HG02870 (cell line): ENCODE results near the gene SPAG16.

ENCODE experiments used
- ATAC-seq: cut with Tn5 transposase; IDR thresholded peaks from one replicate; pipeline ENCODE4 v1.9.1; 2021; ENCODE audit warnings: mild to moderate bottlenecking, moderate library complexity; ENCODE audit not compliant: unreplicated experiment

SPAG16 gene

DNA sequence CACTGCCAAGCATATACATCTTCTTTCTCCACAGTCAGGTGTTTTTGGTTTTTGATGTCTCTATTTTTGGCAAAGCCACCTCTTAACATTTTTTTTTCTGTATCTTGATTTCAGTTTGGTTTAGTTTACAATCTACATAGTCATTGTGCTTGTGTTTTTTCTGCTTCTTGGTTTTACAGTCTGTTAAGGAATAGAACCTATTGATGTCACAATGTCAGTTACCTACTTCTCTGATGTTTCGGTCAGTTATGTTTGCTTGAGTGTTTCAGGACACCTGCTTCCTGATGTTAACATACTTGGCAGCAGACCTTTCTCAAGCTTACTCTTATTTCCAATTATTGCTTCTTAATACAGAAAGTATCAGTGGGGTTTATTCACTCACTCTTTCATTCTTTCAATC is 253.3 kb downstream of the SPAG16 start:
- ATAC-seq: peak; percentile 82

DNA sequence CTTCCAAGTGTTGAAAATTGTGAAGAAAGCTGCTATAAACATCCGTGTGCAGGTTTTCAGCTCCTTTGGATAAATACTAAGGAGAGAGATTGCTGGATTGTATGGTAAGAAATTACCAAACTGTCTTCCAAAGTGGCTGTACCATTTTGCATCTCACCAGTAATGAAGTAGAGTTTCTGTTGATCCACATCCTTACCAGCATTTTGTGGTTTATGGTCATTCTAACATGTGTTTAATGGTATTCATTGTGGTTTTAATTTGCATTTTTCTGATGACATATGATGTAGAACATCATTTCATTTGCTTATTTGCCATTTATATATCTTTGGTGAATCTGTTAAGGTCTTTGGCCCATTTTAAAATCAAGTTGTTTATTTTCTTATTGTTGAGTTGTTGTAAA is 260.7 kb downstream of the SPAG16 start:
- ATAC-seq: no peak

DNA sequence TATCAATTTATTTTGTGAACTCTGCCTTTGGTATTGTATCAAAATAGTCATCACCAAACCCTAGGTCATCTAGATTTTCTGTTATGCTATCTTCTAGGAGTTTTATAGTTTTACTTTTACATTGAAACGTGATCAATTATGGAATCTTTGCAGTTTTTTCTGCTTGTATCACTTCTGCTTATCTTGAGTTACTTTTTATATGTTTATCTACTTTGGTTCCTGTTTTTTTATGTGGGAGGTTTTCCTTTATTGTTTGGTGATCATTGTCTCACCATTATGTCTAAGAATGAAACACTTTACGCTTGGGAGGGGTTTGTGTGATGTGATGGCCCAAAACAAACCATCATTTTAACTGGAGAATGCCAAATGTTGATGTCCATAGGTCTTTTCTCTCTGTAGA is 261.2 kb downstream of the SPAG16 start:
- ATAC-seq: no peak

DNA sequence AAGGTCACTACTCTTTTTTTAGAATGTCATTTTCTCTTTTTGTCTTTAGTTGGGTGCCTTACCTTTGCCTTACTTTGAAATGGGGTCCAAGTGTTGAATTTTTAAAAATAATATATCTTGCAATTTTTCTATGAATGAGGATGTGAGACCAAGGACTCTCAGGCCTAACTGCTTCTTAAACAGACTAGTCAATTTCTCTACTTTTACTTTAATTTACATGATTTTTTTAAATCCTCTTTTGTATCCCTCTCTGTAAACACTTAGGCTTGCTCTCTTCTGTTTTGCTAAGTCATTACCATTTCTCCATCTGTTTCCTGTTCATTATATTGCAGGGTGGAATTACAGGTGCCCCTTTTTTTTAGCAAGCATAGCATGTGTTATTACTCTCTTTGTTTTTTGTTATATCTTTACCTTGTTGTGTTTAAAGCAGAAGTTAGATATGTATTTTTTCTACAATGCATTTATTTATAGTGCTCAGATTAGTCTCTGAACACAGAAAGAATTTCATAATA is 261.8 kb downstream of the SPAG16 start:
- ATAC-seq: no peak

DNA sequence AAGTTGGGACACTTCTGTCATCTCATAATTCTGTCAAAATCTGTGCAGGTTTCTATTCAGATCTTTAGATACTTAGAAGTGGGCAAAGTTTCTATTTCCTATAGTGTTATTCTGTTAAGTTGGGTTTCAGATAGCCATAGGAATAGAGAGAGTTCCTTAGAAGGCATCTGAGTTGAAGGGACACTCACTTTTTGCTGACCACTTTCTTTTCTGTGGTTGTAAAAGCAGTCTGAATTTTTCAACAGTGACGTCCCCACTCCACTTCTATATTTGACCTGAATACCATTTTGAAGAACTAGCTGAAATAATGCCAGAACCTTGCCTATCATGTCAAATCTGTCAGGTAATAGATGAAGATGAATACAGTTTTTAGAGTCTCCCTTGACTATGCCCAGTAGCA is 267.3 kb downstream of the SPAG16 start:
- ATAC-seq: no peak

DNA sequence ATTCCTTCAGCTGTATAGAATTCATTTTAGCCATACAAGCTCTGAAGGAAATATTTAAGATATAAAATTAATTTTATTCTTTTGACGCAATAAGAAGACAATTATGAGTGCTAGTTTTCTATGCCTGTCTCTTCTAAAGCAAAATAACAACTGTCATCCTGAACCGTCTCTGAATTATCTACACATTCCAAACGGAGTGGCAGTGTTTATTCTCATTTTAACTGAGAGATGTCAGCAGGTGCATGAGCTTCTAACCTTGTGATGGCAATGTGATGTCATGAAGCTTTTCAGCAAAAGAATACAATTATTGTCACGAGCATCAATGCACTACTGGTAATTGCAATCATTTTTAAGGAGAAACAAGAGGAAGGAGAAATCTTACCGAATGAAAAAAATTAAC is 274.8 kb downstream of the SPAG16 start:
- no peak for ATAC-seq

DNA sequence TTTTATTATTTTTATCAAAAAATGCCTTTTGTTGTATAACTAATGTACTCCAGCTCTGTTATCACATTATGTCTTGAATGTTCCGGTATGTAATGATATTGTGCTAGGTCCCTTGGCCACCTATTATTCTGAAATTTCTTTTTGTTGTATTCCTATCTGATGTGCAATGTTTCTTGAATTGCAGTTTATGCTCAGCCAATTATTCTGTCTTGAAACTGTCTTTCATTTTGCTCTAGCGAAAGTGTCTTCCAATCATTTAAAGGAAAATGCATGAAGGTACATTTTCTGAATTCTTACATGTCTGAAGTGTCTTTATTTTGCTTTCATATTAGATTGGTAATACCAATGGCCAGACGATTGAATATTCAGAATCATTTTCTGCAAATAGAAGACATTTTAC is 277.5 kb downstream of the SPAG16 start:
- ATAC-seq: no peak

DNA sequence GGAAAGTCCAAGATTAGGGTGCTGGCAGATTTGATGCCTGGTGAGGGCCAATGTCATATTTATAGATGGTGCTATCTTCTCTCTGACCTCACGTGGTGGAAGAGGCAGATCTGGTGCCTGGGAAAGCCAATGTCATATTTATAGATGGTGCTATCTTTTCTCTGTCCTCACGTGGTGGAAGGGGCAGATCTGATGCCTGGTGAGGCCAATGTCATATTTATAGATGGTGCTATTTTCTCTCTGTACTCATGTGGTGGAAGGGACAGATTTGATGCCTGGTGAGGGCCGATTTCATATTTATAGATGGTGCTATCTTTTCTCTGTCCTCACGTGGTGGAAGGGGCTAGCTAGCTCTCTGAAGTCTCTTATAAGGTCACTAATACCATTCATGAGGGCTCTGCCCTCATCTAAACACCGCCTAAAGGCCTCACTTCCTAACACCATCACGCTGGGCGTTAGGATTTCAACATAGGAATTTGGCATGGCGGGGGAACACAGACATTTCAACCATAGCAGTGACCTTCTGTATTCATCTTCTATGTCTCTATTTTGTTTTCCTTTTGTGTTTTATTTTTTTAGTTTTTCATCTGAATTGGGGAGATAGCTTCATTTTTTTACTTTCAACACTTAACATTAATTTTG is 278.4 kb downstream of the SPAG16 start:
- ATAC-seq: no peak

DNA sequence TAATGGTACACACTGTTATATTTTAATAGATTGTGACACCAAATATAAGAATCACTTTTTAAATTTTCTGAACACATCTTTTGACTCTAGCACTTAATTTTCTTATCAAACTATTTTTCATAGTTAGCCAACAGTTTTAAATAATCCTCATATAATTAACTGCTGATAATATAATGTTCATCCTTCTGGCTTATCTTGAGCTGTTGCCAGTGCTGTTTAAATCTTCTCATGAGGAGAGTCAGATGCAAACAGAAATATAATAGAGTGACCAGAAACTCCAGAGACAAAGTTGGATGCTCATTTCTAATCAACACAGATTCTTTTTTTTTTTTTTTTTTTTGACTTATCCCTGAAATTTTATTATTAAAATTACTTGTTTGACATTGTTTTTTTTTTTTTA is 282.6 kb downstream of the SPAG16 start:
- ATAC-seq: no peak

DNA sequence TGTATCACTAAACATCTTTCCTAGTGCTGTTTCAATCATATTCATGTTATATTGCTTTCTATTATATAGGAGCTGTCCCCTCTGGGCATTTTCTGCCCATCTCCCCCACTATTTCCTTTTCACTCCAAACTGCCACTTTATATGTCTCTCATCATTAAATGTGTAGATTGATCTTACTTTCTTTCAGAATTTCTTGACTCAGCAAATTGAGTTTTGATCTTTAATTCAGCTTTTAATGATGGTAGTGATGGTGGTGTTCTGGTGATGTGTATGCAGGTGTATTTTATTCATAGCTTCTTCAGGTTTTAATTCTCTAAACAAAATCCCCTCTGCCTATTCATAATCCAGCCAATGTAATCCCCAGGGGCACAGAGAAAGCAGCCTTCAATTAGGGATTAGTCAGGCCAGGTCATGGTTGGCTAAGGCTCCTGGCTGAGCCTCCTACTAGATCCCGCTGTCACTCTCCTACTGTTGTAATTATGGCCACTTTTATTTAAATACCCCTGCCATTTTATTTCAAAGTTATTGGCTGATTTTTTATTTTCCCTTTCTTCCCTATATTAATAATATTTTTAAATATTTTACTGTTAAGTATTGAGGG is 325.4 kb downstream of the SPAG16 start:
- no peak for ATAC-seq

DNA sequence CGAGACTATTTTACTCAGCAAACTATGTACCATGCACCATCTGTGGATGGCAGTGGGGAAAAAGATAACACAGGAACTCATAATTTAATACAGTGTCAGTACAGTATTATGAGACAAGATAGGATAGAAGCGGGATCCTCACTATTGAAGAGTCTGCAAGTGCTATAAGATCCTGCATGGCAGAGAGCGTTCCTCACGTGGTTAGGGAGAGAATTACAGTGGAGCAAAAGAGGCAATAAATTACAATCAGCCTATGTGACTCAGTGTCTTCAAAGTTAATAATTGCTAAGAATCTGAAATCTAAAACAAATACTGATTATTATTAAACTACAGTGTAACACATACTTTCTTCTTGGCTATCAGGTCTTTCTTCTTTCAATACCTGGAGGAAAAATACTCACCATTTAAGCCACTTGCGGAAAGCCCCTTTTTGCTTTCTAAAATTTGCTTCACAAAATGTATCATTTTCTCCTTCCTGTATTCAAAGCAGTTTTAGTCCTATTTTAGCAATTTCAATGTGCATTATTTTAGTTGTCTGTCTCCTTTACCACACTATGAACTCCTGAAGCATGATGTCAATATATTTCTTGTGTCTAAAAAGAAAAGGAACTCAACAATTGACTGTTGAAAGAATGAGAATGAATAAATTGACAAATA is 342.9 kb downstream of the SPAG16 start:
- ATAC-seq: peak; percentile 73

DNA sequence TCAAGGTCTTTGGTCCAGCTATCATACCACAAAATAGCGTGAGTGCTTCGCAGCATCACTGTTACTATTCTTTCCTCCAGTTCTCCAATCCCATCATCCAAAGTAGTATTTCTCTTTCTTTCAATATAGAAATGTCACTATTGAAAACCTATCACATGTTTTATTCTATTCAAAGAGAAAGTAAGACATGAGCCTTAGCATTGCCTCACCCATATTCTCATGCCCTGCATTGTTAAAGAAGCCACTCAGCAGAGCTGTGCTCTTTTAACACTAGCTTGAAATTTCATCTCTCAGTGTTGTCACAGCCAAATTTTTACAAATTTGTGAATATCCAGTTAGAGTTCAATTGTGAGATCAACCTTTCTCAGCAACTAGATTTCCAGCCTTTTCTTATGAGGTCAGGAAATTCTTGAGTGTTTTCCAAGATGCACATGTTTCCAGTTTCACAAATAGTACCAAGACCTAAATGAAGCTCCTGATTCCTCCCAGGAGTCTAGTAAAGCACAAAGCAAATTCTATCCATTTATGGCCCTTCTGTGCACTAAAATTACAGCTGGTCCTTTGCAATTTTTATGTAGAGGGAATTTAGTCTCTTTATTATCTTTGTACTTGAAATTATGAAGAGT is 343.7 kb downstream of the SPAG16 start:
- ATAC-seq: peak; percentile 33

DNA sequence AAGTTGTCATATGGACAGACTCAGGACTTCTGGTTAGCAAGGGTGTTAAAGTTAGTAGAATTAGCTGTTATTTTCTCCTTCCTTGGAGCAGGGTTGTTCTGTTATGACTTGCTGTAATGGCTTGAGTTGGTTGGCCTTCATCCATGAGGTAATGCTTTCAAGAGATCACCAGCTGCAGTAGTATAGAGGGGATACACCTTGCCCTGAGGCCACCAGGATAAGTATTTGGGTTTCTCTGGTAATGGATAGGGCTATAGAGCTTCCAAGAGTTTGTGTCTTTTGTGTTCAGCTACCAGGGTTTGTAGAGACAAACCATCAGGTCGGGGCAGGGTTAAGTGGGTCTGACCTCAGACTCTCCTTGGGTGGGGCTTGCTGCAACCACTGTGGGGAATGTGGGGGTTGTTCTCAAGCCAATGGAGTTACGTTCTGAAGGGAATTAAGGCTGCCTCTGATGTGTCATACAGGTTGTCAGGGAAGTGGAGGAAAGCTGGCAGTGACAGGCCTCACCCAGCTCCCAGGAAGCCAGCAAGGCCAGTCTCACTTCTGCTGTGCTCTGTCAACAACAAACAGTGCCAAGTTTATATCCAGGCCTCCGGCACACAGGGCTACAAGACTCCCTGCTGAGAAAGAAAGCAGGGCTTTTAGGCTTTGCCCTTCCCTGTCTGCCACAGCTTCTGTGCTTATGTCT is 356.6 kb downstream of the SPAG16 start:
- ATAC-seq: no peak

DNA sequence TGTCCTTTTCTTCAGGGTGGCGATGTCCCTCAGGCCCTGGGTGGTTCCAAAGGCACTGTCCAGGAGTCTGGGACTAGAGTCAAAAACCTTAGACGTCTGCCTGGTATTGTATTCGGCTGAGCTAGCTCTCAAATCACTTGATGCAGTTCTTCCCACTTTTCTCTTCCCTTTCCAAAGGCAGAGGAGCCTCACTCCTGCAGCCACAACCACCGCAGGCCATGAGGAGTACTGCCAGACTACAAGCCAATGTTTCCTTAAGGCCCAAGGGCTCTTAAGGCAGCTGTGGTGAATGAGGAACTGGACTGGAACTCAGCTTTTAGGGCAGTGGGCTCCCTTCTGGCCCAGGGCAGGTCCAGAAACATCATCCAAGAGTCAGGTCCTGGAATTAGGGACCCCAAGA is 360.7 kb downstream of the SPAG16 start:
- ATAC-seq: no peak

DNA sequence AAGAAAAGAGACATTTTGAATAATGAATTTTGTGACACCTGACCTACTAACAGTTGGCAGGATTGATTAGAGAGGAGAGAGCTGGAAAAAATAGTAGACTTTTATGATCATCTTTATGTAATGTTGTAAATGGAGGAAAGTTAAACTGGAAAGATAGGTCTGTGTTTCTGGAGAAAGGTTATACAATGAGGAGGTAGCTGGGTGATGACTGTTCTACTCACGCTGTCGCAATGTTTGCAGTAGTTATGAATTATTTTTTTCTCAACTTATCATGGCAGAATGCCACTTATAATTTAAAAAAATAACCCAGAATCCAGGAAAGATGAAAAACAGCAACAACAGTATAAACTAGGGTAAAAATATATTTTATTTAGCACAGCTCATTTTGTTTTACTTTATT is 364.9 kb downstream of the SPAG16 start:
- no peak for ATAC-seq

DNA sequence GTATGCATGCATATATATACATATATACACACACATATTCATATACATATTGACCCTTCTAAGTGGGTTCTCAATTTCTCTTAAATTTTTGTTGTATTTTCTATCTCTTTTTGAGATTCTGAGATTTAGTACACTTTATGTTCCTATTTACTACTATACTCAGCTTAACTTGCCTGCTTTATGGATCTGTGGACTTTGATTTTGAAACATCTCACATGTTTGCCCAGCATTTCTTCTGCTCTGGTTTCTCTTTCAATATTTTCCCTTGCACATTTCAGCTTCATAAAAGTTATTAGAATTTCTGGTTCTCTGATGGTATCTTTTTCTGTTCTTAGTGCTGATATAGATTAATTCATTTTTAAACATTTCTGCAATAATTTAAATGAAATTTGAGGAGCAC is 380.6 kb downstream of the SPAG16 start:
- ATAC-seq: no peak

DNA sequence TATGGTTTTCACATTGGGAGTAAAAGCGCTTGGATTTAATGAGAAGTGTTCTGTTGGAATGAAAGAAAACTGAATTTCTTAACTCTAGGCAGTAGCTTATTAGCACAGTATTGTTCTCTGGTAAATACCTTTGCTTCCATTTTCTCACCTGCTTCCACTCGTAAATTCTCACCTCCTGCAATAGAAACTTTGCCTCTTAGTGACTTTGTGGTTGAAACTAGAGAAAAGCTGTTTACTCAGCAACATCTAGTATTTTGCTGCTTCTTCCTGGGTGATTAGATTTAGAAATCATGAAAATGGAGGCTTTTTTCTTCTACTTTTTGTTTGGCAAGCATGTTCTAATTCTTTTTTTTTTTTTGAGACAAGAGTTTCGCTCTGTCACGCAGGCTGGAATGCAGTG is 385.4 kb downstream of the SPAG16 start:
- no peak for ATAC-seq

DNA sequence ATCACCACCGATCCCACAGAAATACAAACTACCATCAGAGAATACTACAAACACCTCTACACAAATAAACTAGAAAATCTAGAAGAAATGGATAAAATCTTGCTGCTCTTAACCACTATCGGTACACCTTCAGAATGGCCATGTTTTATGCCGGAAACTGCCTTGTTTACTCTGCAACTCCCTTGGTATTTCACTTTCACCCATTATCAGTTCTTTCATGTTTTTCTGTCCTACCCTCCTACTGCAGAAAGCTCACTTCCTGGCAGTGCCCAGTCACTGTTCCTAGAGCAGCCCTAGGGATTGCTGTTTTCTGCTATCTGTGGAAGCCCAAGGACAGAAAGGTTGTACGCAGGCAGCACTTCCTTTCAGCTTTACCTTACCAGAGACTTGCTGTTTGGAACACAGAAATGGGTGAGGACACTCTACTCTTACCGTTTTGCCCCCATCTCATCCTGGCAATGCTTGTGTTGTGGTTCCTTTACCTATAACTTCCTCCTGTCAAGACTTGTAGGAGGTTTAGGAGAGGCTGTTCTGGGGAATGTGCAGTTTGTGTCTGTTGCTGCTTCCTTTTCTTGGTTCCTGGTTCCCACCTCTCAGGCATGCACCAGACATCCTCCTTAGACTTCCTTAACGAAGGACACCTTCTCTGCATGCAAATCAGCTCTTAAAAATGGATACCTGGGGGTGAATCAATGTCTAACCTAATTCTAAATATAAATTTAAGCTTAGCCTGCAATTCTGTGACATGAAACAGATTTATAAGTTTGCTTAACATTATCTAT is 394.4 kb downstream of the SPAG16 start:
- no peak for ATAC-seq

DNA sequence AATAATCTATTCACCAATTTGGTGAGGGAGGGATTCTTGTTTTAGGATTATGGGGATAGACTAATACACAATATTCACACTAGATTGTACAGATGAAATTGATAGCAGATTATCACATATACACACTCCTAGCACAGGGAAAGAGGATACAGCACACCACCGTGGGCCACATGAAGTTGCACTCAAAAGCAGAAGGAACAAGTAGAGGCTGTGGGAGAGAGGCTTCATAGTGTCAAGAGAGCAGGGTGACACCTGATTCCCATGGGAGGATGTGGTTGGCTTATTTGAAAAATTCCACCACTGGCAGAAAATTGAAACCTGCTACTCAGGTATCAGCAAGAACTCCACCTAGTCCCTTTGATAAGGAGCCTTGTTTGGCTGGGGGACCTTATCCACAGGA is 395.6 kb downstream of the SPAG16 start:
- ATAC-seq: no peak

DNA sequence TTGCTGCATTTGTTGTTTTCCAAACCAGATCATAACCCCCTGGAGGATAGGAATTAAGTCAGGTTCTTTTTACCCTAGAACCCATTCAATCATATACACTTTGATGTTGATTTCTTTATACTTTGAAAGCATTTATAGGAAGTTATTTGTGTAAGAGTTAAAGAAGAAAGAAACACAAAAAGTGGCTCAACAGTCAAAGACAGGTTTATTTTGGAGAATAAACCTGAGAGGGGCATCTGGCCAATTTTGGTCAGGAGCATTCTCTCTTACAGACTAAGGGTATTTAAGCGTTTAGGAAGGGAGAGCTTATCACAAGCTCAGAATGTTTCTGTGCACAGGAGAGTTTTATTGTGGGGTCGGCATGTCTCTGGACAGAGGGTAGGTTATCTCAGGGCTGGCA is 398.0 kb downstream of the SPAG16 start:
- ATAC-seq: no peak

DNA sequence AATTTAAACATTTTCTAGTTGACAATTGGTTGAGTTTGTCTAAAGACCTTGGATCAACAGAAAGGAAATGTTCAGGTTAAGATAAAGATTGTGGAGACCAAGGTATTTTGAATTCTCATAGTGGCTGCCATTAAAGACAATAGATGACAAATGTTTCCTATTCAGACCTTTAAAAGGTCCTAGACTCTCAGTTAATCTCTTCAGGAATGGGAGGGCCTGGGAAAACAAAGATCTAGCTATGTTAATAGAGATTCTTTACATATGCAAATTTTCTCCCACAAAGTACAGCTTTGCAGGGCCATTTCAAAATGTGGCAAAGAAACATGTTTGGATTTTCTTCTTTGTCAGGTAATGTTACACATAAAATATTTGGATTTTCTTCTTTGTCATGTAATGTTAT is 403.9 kb downstream of the SPAG16 start:
- no peak for ATAC-seq
